Cardiac fibroblast (primary cell): ENCODE measurements around the gene SERPINE1.

ENCODE experiments used
- DNase-seq, 2 donors: peaks; one replicate each; pipeline versions ENCODE4 v3.0.0 to v3.0.0-alpha.2; 2010; ENCODE audit warnings: low read depth in 2 of 2
- H3K4me3 ChIP-seq, 2 donors: replicated peaks in 1 of 2; 1 replicate in 1 of 2; 2 replicates in 1 of 2; pipeline ENCODE4 v1.5.1; 2011; ENCODE audit warnings: low read depth in 2 of 2, low read length in 2 of 2, mild to moderate bottlenecking in 2 of 2, moderate library complexity in 1 of 2
- CTCF ChIP-seq: IDR thresholded peaks from one replicate; pipeline ENCODE4 v1.5.1; 2011; ENCODE audit warnings: low read depth, mild to moderate bottlenecking, low read length, inconsistent platforms

The SERPINE1 gene

GRCh38 chr7:101126651-101127459 is at the start of gene SERPINE1:
SERPINE1 (plus strand) TSS chr7:101127104; CDS start chr7:101128394, 1,290 bp downstream.
- peak; percentile 100 for DNase-seq
- peak within 1 kb of the TSS; percentile 61 to 95 for H3K4me3 ChIP-seq
- TF ChIP-seq CTCF: peak; percentile 9

GRCh38 chr7:101077303-101078086 is 49.4 kb upstream of the SERPINE1 start:
- peak; percentile 98 for TF ChIP-seq CTCF
- no peak overlapping the region for H3K4me3 ChIP-seq
- DNase-seq: peak; percentile 72 to 78

- DNase-seq: no peak
- no peak overlapping the region for H3K4me3 ChIP-seq
- TF ChIP-seq CTCF: no peak
Observed at GRCh38 chr7:101081432-101081831, 45.5 kb upstream of the SERPINE1 start.

GRCh38 chr7:101084865-101085161 is 42.1 kb upstream of the SERPINE1 start:
- peak overlapping the region in 1 of 2 donors; percentile 83 for H3K4me3 ChIP-seq
- no peak for TF ChIP-seq CTCF
- no peak for DNase-seq

GRCh38 chr7:101085162-101085964 is 41.5 kb upstream of the SERPINE1 start, which contains the start of gene TRIM56:
TRIM56 (plus strand) TSS chr7:101085481; CDS start chr7:101087313, 1,832 bp downstream.
- H3K4me3 ChIP-seq: peak within 1 kb of the TSS; percentile 62 to 83
- peak; percentile 79 to 87 for DNase-seq
- no peak for TF ChIP-seq CTCF

GRCh38 chr7:101087334-101088068 is 39.4 kb upstream of the SERPINE1 start:
- no peak for DNase-seq
- no peak for TF ChIP-seq CTCF
- no peak overlapping the region for H3K4me3 ChIP-seq
